WI38 (cell line): ENCODE results near the gene TMEM198.

Experiments
- H3K4me3 ChIP-seq: 2 replicates; pipeline ENCODE4 v1.5.1; 2011; ENCODE audit warnings: low read depth, mild to moderate bottlenecking, control low read depth, low read length
- CTCF ChIP-seq: IDR thresholded peaks from 2 replicates; pipeline ENCODE4 v1.5.1; 2012; ENCODE audit warnings: low read depth, mild to moderate bottlenecking, control low read depth, low read length

TMEM198 gene

DNA sequence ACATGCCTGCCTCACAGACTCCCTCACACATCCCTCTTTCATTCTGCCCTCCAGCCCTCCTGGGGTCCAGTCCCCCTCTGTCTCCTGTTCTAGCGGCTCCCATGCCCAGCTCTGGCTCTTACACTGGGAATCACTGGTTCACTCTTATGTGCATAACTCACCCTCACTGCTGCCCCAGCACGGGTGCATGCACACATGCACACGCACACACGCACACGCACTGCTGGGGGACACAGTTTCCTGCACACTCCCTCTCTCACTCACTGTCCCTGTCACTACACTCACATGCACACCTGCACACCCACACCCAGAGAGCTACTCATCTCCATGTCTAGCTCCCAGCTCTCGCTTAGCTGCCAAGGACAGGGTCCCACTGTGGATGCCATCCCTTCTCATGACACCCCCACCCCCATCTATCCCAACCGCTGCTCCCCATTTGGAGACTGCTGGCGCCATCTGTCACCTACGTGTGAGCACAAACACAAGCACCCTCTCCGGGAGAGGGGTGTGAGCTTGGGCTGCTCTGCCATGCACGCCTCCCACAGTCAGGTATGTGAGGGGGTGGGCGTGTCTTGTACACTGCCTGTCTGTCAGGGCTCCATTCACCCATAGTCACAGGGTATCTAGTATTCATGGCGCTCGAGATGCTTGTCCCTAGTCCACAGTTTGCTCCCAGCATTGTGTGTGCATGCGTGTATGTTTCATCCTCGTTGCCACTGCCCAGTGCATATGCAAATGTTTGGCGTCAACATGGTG is 27.8 kb upstream of the TMEM198 start:
- no peak for TF ChIP-seq CTCF
- H3K4me3 ChIP-seq = no peak overlapping the region

DNA sequence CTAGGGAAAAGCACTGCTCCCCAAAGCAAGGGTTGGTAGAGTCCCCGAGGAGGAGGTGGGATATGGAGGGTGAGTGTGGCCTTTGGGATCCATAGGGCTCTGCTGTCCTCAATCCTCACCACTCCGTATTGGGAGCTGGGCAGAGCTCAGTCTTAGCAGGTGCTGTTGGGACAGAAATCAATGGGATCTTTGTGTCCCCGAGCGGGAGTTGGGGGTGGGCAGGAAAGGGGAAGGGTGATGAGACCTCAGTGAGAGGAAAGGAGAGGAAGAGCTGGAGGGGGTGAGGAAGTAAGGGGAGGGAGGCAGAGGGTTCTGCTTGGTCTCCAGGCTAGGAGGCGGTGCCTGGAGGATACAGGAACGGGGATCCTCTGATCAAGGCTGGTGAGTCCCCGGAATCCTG is 26.9 kb upstream of the TMEM198 start:
- no peak overlapping the region for H3K4me3 ChIP-seq
- TF ChIP-seq CTCF = no peak

DNA sequence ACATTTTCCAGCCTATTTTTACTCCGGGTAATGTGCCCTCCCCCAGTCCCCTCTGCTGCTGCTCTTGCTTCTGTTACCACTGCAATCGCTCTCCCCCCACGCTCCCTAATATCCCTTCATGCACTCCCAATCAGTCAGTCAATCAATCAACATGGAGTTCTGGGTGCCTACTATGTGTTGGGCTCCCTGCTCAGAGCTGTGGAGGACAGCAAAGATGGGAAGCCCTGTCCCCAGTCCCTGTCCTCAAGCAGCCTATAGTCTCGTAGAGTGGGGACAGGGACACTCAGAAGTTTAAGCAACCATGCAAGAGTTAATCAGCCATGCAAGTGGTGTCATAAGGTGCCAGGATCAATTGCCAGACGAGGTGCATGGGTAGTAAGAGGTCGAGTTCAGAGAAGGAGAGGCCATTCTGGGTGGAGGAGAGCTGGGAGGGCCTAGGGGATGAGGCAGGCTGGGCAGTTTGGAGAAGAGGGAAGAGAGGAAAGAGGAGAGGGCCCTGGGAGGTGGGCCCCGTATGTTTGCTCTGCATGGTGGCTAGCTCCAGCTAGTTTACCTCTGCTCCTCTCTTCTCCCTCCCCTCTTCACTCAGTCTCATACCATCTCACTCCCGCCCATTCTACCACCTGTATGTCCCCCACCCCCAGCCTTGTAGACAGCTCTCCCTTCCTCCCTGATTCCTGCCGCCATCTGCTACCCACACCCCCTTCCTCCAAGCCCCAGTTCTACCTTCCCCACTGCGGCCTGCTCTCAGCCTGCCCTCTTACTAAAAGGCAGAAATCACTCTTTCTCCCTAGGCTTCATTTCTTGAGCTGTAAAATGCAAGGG is 25.7 kb upstream of the TMEM198 start:
- TF ChIP-seq CTCF = no peak
- no peak overlapping the region for H3K4me3 ChIP-seq

DNA sequence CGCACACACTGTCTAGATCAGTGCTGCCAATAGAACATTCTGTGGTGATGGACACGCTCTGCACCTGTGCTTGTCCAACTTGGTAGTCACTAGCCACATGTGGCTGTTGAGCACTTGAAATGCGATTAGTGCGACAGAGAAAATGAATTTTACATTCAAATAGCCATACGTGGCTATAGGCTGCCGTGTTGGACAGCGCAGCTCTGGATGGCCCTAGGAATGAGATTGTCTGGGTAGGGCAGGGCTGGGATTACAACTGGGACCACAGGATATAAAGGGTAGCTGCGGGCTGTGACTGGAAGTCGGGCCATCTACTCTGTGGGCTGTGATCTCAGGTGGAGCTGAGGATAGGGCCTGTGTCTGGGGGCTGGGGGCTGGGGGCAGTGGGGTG is 24.3 kb upstream of the TMEM198 start:
- TF ChIP-seq CTCF = no peak
- H3K4me3 ChIP-seq = no peak overlapping the region

DNA sequence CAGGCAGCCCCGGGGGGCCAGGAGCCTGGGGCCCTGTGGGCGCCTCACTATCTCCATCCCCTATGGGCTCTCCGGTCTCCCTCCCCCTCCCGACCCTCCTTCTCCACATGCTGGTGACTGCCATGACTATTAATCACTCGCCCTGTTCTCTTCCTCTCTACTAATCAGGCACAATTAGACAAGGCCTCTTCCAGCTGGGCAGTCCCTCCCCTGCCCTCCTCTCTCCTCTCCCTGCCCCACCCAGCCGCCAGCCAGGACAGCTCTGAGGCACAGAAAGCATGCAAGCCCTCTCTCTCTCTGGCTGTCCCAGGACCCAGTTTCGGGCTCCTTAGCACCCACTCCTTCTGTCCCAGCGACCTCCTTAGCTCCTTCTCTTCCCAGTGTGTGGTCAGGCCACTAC is 23.7 kb upstream of the TMEM198 start:
- TF ChIP-seq CTCF = no peak
- H3K4me3 ChIP-seq = no peak overlapping the region

DNA sequence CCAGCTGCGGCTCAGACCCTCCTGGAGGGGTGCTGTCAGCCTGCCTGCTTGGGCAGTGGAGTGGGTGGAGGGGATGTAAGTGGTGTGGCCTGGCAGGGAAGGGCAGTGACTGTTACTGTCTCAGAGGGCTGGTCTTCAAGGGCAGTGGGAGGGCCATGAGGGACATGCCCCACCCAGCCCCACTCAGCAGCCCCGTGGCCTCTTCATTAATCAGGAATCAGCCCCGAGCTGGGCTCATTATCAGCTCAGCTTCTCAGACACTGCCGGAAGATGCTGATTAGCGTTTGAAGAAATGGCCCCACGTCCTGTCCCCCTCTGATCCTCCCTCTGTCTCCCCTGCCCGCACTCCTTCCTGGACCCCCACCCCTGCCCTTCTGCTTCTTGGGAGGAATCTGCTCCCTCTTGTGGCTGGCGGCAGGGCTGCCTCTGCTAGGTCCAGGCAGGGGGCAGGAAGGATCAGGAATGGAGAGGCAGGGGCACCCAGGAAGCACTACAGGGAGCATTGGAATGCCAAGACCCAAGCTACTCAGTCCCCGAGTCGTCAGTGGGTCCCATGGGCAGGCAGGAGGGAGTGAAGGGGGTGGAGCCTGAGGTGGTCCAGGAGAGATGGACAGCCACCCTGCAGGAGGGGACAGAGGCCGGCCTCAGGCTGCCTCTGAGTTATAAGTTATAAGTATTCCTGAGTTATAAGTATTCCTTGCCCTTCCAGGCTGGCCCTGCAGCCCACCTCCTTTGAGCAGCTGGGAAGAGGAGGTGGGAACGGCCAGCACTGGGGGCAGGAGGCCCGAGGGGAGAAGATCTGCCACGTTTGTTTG is 22.6 kb upstream of the TMEM198 start:
- H3K4me3 ChIP-seq = no peak overlapping the region
- TF ChIP-seq CTCF = peak; percentile 76
